Gastrocnemius medialis (tissue), 4 donors: Measurements from ENCODE around the gene SLC18B1.

Experiments
- POLR2A ChIP-seq, 2 donors: fragments of 450-650 bp; IDR thresholded peaks; one replicate each; pipeline ENCODE4 v1.6.1; 2017; ENCODE audit warnings: antibody characterized with exemption in 2 of 2, mild to moderate bottlenecking in 2 of 2, moderate library complexity in 2 of 2
- TF ChIP-seq, protein P1 (sequence below), 5 experiments: fragments of 450-650 bp in 3 of 5; fragments of 200-600 bp in 2 of 5; sonication (generic) in 2 of 5; IDR thresholded peaks in 4 of 5; conservative IDR thresholded peaks in 1 of 5; 1 replicate in 4 of 5; 2 replicates in 1 of 5; pipeline ENCODE4 v1.5.1; 2016 to 2019; ENCODE audit warnings: antibody characterized with exemption in 5 of 5, mild to moderate bottlenecking in 3 of 5, moderate library complexity in 3 of 5

DNA sequence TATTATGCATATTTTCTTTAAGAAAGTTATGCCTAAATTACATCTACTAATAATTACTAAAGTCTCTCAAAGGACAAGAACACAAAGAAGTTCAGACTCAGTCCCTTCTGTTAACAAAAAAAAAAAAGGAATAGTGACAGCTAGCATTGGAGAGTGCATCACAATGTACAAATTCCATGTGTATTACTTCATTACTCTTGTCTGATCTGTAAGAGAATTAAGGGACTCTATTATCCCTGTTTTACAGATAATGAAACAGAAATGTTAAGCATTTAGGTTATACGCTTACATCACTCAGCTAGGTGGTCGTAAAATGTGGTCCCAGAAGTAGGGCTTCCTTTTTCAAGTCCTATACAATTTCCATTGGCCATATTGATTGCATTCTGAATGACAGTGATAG is 67.4 kb downstream of the SLC18B1 start:
- TF ChIP-seq, protein P1, sequence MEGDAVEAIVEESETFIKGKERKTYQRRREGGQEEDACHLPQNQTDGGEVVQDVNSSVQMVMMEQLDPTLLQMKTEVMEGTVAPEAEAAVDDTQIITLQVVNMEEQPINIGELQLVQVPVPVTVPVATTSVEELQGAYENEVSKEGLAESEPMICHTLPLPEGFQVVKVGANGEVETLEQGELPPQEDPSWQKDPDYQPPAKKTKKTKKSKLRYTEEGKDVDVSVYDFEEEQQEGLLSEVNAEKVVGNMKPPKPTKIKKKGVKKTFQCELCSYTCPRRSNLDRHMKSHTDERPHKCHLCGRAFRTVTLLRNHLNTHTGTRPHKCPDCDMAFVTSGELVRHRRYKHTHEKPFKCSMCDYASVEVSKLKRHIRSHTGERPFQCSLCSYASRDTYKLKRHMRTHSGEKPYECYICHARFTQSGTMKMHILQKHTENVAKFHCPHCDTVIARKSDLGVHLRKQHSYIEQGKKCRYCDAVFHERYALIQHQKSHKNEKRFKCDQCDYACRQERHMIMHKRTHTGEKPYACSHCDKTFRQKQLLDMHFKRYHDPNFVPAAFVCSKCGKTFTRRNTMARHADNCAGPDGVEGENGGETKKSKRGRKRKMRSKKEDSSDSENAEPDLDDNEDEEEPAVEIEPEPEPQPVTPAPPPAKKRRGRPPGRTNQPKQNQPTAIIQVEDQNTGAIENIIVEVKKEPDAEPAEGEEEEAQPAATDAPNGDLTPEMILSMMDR (IDR thresholded peaks at IDR 0.05 in 4 of 5, conservative IDR thresholded peaks at IDR 0.05 in 1 of 5) = no peak
- TF ChIP-seq POLR2A (IDR thresholded peaks at IDR 0.05) = no peak
